Type B pancreatic cell (in vitro differentiated cells): ENCODE results near the gene DCP1B. TPM values are rescaled to one million over a fixed set of nuclear protein-coding genes. Genes with fewer than 3 reads are reported as not detected.
A peak's percentile ranks its signal among the peaks of the same experiment; 100 is the strongest.

ENCODE experiments used
- DNase-seq: peaks from one replicate; pipeline ENCODE4 v3.0.0; 2021; ENCODE audit warnings: mixed read lengths; ENCODE audit not compliant: unreplicated experiment; ENCODE audit errors: extremely low spot score
- H3K27ac Mint-ChIP-seq: 2 replicates; pipeline ENCODE4 v1.8.0; 2021; ENCODE audit warnings: mild to moderate bottlenecking, mixed read lengths
- H3K27me3 Mint-ChIP-seq: 2 replicates; pipeline ENCODE4 v1.8.0; 2021; ENCODE audit warnings: mixed read lengths
- H3K36me3 Mint-ChIP-seq: 2 replicates; pipeline ENCODE4 v1.8.0; 2021; ENCODE audit warnings: mixed read lengths
- H3K4me1 Mint-ChIP-seq: one replicate; pipeline ENCODE4 v1.8.0; 2021; ENCODE audit warnings: mixed read lengths; ENCODE audit not compliant: unreplicated experiment
- H3K4me3 Mint-ChIP-seq: 2 replicates; pipeline ENCODE4 v1.8.0; 2021; ENCODE audit warnings: mild to moderate bottlenecking, mixed read lengths
- H3K9me3 Mint-ChIP-seq: 2 replicates; pipeline ENCODE4 v1.8.0; 2021; ENCODE audit warnings: mixed read lengths
- total RNA-seq: library from RNA; stranded (reverse); gene quantifications from 2 replicates; pipeline ENCODE4 v1.2.1, GENCODE V29; 2021; ENCODE audit warnings: low replicate concordance
- TF ChIP-seq, protein P1 (sequence below): fragments of 200-600 bp; sonication (generic); conservative IDR thresholded peaks from 2 replicates; pipeline ENCODE4 v1.5.0; 2021; ENCODE audit warnings: antibody characterized with exemption, mild to moderate bottlenecking

The DCP1B gene
- total RNA-seq, 1 donor from 2014 or later, result 22.3 TPM

- Mint-ChIP-seq H3K27ac (peak overlapping the region; percentile 16), H3K36me3 (no peaks in the 10 kb centered on the region), H3K4me3 (no peak overlapping the region), H3K9me3 (no peaks in the 10 kb centered on the region), H3K4me1 (peaks cover 7% of the 10 kb centered on the region), H3K27me3 (peaks cover 5% of the 10 kb centered on the region)
- DNase-seq, result no peak
- TF ChIP-seq, protein P1, sequence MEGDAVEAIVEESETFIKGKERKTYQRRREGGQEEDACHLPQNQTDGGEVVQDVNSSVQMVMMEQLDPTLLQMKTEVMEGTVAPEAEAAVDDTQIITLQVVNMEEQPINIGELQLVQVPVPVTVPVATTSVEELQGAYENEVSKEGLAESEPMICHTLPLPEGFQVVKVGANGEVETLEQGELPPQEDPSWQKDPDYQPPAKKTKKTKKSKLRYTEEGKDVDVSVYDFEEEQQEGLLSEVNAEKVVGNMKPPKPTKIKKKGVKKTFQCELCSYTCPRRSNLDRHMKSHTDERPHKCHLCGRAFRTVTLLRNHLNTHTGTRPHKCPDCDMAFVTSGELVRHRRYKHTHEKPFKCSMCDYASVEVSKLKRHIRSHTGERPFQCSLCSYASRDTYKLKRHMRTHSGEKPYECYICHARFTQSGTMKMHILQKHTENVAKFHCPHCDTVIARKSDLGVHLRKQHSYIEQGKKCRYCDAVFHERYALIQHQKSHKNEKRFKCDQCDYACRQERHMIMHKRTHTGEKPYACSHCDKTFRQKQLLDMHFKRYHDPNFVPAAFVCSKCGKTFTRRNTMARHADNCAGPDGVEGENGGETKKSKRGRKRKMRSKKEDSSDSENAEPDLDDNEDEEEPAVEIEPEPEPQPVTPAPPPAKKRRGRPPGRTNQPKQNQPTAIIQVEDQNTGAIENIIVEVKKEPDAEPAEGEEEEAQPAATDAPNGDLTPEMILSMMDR, result peak; percentile 17
Measured at GRCh38 chr12:2011643-2012607, 7.7 kb upstream of the DCP1B start.

- no peaks in the 10 kb centered on the region for H3K9me3 Mint-ChIP-seq
- no peaks in the 10 kb centered on the region for H3K36me3 Mint-ChIP-seq
- peaks cover 7% of the 10 kb centered on the region for H3K4me1 Mint-ChIP-seq
- no peak for DNase-seq
- no peak overlapping the region for H3K27ac Mint-ChIP-seq
- H3K27me3 Mint-ChIP-seq, result no peaks in the 10 kb centered on the region
- H3K4me3 Mint-ChIP-seq, result no peak overlapping the region
- TF ChIP-seq, protein P1, result no peak
Measured at GRCh38 chr12:2009623-2010022, 5.4 kb upstream of the DCP1B start.

DNA sequence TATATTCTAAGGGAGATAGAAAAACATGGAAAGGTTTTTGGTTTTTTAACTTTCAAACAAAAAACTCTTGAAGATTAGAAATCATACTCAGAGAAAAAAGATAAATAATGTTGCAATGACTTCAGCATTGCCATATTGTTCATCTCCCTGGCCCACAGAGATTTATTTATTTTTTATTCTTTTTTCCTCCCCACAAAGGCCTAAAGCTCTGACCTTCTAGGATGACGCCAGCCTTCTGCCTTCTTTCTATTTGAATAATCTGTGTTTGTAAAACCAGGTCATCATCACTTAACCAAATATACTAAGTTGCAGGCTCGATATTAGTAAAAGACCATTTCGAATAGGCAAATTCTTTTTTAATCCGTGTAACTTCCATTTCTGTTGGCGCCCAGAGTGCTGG is 4.4 kb upstream of the DCP1B start:
- DNase-seq, result no peak
- peaks cover 7% of the 10 kb centered on the region for H3K4me1 Mint-ChIP-seq
- H3K4me3 Mint-ChIP-seq, result no peak overlapping the region
- TF ChIP-seq, protein P1, result no peak
- H3K36me3 Mint-ChIP-seq, result peaks cover 3% of the 10 kb centered on the region
- no peaks in the 10 kb centered on the region for H3K27me3 Mint-ChIP-seq
- no peaks in the 10 kb centered on the region for H3K9me3 Mint-ChIP-seq
- no peak overlapping the region for H3K27ac Mint-ChIP-seq

DNA sequence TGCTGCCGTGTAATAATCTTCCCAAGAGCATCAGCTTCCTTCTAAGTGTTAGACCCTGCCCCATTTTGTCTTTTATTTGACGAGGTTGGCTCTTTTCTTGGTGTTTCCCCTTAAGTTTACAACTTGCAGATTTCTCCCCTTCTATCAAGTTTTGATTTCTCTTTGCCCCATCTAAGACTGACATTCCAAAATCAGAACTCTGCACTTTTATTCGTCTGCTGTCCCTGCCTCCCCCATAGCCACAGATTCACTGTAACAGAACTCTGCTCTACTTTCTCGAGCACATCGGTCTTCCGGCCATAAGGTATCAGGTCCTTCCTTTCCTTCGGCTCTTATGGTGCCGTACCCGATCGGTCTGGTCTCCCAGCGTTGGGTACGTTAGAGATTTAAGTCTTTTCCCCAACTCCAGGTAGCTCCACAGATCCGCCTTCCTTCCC is 563 bp downstream of the DCP1B start:
- Mint-ChIP-seq H3K4me3 (peak overlapping the region; percentile 100), H3K4me1 (no peaks in the 10 kb centered on the region)

GRCh38 chr12:1995205-1995896 is 8.9 kb downstream of the DCP1B start:
- Mint-ChIP-seq H3K9me3 (no peaks in the 10 kb centered on the region), H3K27me3 (no peaks in the 10 kb centered on the region), H3K4me1 (peaks cover 9% of the 10 kb centered on the region), H3K36me3 (peaks cover 55% of the 10 kb centered on the region), H3K27ac (no peak overlapping the region), H3K4me3 (no peak overlapping the region)
- DNase-seq, result no peak
- TF ChIP-seq, protein P1, result no peak

More for the DNA sequence above, 563 bp downstream of the DCP1B start:
- Mint-ChIP-seq H3K9me3 (no peaks in the 10 kb centered on the region), H3K27ac (peak overlapping the region; percentile 98), H3K36me3 (peaks cover 3% of the 10 kb centered on the region), H3K27me3 (no peaks in the 10 kb centered on the region)
- DNase-seq, result no peak
- TF ChIP-seq, protein P1, result no peak
